Measurements from ENCODE around the gene ATG7. TPM values are rescaled to one million over a fixed set of nuclear protein-coding genes. Genes with fewer than 3 reads are reported as not detected.

The ATG7 gene
- polyA plus RNA-seq, 1 donor (not counting 4 experiments of a cell fraction or from before 2014, with no cell fraction given): 27.9 TPM

GRCh38 chr3:11248596-11248995 lies 23.6 kb upstream of the ATG7 start:
- Histone ChIP-seq H3K27ac (ENCODE audit: control insufficient read depth, insufficient read depth, low read length) (no peak overlapping the region), H3K36me3 (ENCODE audit: control insufficient read depth in 2 of 2, extremely low read depth in 1 of 2, insufficient read depth in 2 of 2, low read length in 2 of 2) (peaks cover 2 to 18% of the 10 kb centered on the region in 2 experiments), H3K9ac (ENCODE audit: control insufficient read depth, extremely low read depth, insufficient read depth, low read length) (no peak overlapping the region), H3K9me1 (ENCODE audit: control insufficient read depth, extremely low read depth, insufficient read depth, low read length) (peaks cover 5% of the 10 kb centered on the region), H4K20me1 (ENCODE audit: control insufficient read depth, extremely low read depth, insufficient read depth, low read length) (no peaks in the 10 kb centered on the region), H3K4me3 (ENCODE audit: control insufficient read depth in 2 of 3, extremely low read depth in 1 of 3, insufficient read depth in 2 of 3, low read depth in 1 of 3, low read length in 3 of 3) (no peak overlapping the region), H3K4me1 (ENCODE audit: control insufficient read depth, extremely low read depth, insufficient read depth, low read length) (peaks cover 26% of the 10 kb centered on the region), H3K4me2 (ENCODE audit: control insufficient read depth, extremely low read depth, insufficient read depth, low read depth, low read length) (no peak overlapping the region), H3K9me3 (ENCODE audit: control insufficient read depth, low read depth, low read length) (peaks cover 2% of the 10 kb centered on the region), H3K27me3 (ENCODE audit: control insufficient read depth, extremely low read depth, insufficient read depth, low read length) (no peaks in the 10 kb centered on the region), H3K79me2 (ENCODE audit: control insufficient read depth, insufficient read depth, low read length) (peaks cover 28% of the 10 kb centered on the region), H2AFZ (ENCODE audit: control insufficient read depth, low read length) (no peak overlapping the region)
- no peak for TF ChIP-seq CTCF (optimal IDR thresholded peaks at IDR 0.05 in 1 of 3, IDR thresholded peaks at IDR 0.05 in 1 of 3, conservative IDR thresholded peaks at IDR 0.05 in 1 of 3; ENCODE audit: extremely low read depth in 1 of 3, insufficient read depth in 2 of 3, low read length in 3 of 3)
- TF ChIP-seq EZH2 (IDR thresholded peaks at IDR 0.05; ENCODE audit: low read length): no peak
- no peak for DNase-seq (ENCODE audit: low read depth, low spot score)
- FAIRE-seq: no peak
- dilution Hi-C loops (cut with MboI; ENCODE audit: extremely low pct_ligation_motif_present, low sequenced_read_pairs): no loop called here

GRCh38 chr3:11250902-11251806 lies 21.0 kb upstream of the ATG7 start:
- Histone ChIP-seq H3K9me3 (ENCODE audit: control insufficient read depth, low read depth, low read length) (peaks cover 11% of the 10 kb centered on the region), H3K27me3 (ENCODE audit: control insufficient read depth, extremely low read depth, insufficient read depth, low read length) (no peaks in the 10 kb centered on the region), H3K9me1 (ENCODE audit: control insufficient read depth, extremely low read depth, insufficient read depth, low read length) (no peaks in the 10 kb centered on the region), H3K9ac (ENCODE audit: control insufficient read depth, extremely low read depth, insufficient read depth, low read length) (no peak overlapping the region), H4K20me1 (ENCODE audit: control insufficient read depth, extremely low read depth, insufficient read depth, low read length) (no peaks in the 10 kb centered on the region), H3K36me3 (ENCODE audit: control insufficient read depth in 2 of 2, extremely low read depth in 1 of 2, insufficient read depth in 2 of 2, low read length in 2 of 2) (peaks cover 8 to 31% of the 10 kb centered on the region in 2 experiments), H3K79me2 (ENCODE audit: control insufficient read depth, insufficient read depth, low read length) (peaks cover 23% of the 10 kb centered on the region), H3K4me1 (ENCODE audit: control insufficient read depth, extremely low read depth, insufficient read depth, low read length) (peaks cover 20% of the 10 kb centered on the region), H3K27ac (ENCODE audit: control insufficient read depth, insufficient read depth, low read length) (no peak overlapping the region), H3K4me3 (ENCODE audit: control insufficient read depth in 2 of 3, extremely low read depth in 1 of 3, insufficient read depth in 2 of 3, low read depth in 1 of 3, low read length in 3 of 3) (no peak overlapping the region), H2AFZ (ENCODE audit: control insufficient read depth, low read length) (no peak overlapping the region), H3K4me2 (ENCODE audit: control insufficient read depth, extremely low read depth, insufficient read depth, low read depth, low read length) (no peak overlapping the region)
- DNase-seq (ENCODE audit: low read depth, low spot score) (no peak), FAIRE-seq (no peak)
- TF ChIP-seq CTCF (optimal IDR thresholded peaks at IDR 0.05 in 1 of 3, IDR thresholded peaks at IDR 0.05 in 1 of 3, conservative IDR thresholded peaks at IDR 0.05 in 1 of 3; ENCODE audit: extremely low read depth in 1 of 3, insufficient read depth in 2 of 3, low read length in 3 of 3) (no peak), EZH2 (IDR thresholded peaks at IDR 0.05; ENCODE audit: low read length) (no peak)
- dilution Hi-C loops (cut with MboI; ENCODE audit: extremely low pct_ligation_motif_present, low sequenced_read_pairs): no loop called here

Measured in keratinocyte (primary cell).